ENCODE results near the gene REV3L.

The REV3L gene, protein sequence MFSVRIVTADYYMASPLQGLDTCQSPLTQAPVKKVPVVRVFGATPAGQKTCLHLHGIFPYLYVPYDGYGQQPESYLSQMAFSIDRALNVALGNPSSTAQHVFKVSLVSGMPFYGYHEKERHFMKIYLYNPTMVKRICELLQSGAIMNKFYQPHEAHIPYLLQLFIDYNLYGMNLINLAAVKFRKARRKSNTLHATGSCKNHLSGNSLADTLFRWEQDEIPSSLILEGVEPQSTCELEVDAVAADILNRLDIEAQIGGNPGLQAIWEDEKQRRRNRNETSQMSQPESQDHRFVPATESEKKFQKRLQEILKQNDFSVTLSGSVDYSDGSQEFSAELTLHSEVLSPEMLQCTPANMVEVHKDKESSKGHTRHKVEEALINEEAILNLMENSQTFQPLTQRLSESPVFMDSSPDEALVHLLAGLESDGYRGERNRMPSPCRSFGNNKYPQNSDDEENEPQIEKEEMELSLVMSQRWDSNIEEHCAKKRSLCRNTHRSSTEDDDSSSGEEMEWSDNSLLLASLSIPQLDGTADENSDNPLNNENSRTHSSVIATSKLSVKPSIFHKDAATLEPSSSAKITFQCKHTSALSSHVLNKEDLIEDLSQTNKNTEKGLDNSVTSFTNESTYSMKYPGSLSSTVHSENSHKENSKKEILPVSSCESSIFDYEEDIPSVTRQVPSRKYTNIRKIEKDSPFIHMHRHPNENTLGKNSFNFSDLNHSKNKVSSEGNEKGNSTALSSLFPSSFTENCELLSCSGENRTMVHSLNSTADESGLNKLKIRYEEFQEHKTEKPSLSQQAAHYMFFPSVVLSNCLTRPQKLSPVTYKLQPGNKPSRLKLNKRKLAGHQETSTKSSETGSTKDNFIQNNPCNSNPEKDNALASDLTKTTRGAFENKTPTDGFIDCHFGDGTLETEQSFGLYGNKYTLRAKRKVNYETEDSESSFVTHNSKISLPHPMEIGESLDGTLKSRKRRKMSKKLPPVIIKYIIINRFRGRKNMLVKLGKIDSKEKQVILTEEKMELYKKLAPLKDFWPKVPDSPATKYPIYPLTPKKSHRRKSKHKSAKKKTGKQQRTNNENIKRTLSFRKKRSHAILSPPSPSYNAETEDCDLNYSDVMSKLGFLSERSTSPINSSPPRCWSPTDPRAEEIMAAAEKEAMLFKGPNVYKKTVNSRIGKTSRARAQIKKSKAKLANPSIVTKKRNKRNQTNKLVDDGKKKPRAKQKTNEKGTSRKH (N-terminal part only)

DNA sequence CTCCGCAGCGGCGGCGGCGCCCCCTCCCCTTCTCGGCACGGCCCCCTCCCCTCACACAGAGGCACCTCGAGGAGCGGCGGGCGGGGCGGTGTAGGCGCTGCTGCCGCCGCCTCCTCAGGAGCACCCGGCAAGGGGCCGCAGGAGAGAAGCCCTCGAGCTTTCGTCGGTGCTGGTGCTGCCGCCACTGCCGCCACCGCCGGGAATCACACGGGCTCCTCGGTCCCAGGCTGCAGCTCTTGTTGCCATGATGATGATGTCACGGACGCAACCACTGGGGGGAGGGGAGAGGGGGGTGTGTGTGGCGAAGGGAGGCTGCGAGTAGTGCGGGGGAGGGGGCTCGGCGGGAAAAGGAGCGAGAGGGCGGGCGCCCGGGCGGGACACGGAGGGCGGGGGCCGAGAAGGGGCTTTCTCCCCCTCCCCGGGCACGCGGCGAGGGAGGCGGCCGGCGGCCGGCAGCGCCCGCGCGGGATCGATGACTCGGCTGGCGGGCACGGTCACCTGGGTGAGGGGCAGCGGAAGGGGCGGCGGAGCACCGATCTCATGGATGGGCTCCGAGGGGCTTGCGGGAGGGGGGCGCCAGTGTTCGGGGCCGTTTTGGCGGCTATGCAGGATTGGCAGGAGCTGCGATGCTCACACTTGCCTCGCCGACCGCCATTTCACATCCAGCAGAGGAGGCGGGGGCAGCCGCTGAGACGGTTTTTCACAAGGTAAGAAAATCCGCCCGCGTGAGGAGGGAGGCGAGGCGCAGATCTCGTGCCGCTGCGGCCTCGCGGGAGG, at the start of gene REV3L:
Gene REV3L, minus strand, starts transcription at position 260 of the 777 bp plus-strand sequence. CDS start 330 bp downstream, outside the sequence.
- TF ChIP-seq, protein P1, sequence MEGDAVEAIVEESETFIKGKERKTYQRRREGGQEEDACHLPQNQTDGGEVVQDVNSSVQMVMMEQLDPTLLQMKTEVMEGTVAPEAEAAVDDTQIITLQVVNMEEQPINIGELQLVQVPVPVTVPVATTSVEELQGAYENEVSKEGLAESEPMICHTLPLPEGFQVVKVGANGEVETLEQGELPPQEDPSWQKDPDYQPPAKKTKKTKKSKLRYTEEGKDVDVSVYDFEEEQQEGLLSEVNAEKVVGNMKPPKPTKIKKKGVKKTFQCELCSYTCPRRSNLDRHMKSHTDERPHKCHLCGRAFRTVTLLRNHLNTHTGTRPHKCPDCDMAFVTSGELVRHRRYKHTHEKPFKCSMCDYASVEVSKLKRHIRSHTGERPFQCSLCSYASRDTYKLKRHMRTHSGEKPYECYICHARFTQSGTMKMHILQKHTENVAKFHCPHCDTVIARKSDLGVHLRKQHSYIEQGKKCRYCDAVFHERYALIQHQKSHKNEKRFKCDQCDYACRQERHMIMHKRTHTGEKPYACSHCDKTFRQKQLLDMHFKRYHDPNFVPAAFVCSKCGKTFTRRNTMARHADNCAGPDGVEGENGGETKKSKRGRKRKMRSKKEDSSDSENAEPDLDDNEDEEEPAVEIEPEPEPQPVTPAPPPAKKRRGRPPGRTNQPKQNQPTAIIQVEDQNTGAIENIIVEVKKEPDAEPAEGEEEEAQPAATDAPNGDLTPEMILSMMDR (IDR thresholded peaks at IDR 0.05; ENCODE audit: insufficient read depth, low read depth, low read length, missing control alignments): no peak
- peak within 1 kb of the TSS; percentile 83 for H3K4me3 ChIP-seq (ENCODE audit: low read length)
- peak; percentile 93 for DNase-seq (ENCODE audit: low read depth)

DNA sequence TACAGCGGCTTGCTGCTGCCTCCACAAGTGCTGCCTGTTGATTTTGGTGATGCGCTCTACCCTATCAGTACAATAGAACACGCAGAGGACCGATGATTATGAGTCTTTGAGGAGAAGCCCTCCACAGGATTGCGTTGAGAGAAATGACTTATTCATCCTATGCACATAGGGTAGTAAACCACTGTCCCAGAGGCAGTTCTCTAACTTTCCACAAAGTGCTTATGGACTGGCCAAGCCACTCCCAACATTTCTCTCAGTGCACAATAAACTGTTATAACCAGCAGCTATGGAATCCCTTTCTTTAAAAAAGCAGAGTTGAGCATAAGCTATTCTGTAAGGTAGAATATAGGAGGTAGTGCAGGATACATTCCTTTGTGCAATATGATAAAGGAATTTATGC, 48.2 kb upstream of the REV3L start:
- no peak overlapping the region for H3K4me3 ChIP-seq (ENCODE audit: low read length)
- no peak for DNase-seq (ENCODE audit: low read depth)
- TF ChIP-seq, protein P1 (IDR thresholded peaks at IDR 0.05; ENCODE audit: insufficient read depth, low read depth, low read length, missing control alignments): no peak

DNA sequence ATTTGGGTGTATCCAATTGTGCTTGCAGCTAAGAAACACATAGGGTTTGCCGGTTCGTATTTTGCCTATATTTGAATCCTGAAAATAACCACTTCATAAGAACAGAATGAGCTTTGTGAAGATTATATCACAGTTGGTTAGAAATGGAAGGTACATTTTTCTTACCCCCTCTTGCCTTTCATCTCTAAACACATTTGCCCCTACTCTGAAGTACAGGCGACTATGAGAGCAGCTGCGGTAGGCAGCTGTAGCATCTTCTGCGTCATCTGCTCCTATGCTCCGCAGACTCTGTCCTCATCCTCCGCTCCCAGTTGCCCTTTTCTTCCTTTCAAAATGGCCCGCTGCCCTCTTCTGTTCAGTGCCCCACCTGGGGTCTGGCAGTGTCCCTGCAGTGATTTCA, 47.6 kb upstream of the REV3L start:
- DNase-seq (ENCODE audit: low read depth): no peak
- H3K4me3 ChIP-seq (ENCODE audit: low read length): no peak overlapping the region
- TF ChIP-seq, protein P1 (IDR thresholded peaks at IDR 0.05; ENCODE audit: insufficient read depth, low read depth, low read length, missing control alignments): no peak

DNA sequence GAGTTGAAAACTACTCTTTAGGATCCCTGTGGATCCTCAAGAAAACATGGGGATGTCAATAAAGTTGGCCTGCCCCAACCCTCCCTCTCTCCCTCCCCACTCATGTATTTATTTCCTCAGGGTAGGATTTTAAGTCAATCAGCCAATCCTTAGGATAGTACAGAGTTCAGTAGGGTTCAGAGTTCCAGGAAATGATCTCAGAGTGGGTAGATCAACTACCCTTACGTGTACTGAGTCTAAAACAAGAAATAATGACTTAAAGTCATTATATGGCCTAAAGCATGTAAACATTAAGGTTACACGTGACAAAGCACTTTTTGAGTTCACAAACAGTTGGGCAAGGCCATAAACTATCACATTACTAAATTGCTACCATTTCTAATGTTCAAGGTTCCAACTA, 47.2 kb upstream of the REV3L start:
- DNase-seq (ENCODE audit: low read depth): no peak
- TF ChIP-seq, protein P1 (IDR thresholded peaks at IDR 0.05; ENCODE audit: insufficient read depth, low read depth, low read length, missing control alignments): no peak
- H3K4me3 ChIP-seq (ENCODE audit: low read length): no peak overlapping the region

DNA sequence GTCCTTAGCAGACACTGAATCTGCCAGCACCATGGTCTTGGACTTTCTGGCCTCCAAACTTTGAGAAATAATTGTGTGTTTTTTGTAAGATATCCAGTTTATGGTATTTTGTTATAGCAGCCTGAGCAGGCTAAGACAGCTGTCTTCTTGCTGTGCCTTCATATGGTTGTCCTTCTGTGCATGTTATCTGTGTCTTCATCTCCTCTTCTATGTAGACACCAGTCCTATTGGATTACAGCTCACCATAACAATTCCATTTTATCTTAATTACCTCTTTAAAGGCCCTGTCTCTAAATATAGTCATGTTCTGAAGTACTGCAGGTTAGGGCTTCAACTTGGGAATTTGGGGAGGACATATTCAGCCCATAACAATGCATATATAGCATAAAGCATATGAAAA, 44.3 kb upstream of the REV3L start:
- TF ChIP-seq, protein P1 (IDR thresholded peaks at IDR 0.05; ENCODE audit: insufficient read depth, low read depth, low read length, missing control alignments): no peak
- H3K4me3 ChIP-seq (ENCODE audit: low read length): no peak overlapping the region
- no peak for DNase-seq (ENCODE audit: low read depth)

DNA sequence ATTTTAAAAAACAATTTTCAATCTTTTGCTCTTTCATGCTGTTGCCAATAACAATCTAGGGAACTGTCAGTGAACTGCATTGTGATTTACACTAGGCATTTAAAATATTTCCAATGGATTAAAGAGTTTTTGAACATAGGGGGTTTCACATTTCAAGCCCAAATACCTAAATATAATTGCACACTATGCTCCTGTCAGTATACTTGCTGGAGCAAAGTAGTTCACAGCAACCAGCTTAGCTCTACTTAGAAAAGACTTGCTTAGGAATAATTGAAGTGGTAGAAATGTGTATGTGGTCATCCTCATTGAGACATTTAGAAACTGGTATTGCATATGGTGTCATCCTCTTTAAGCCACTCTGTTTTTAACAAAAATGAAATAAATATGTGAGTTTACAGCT, 41.7 kb upstream of the REV3L start:
- no peak overlapping the region for H3K4me3 ChIP-seq (ENCODE audit: low read length)
- TF ChIP-seq, protein P1 (IDR thresholded peaks at IDR 0.05; ENCODE audit: insufficient read depth, low read depth, low read length, missing control alignments): no peak
- no peak for DNase-seq (ENCODE audit: low read depth)

Measured in epithelial cell of esophagus (primary cell).